Neutrophil (primary cell): ENCODE results near the gene SLC39A11.

Experiments used
- H3K27ac ChIP-seq: fragments of 200-600 bp; sonication (generic); 2 replicates; pipeline ENCODE4 v1.5.1; 2016; ENCODE audit warnings: mild to moderate bottlenecking, moderate library complexity
- H3K27me3 ChIP-seq: fragments of 200-600 bp; sonication (generic); 2 replicates; pipeline ENCODE4 v1.6.0; 2016; ENCODE audit warnings: mild to moderate bottlenecking
- H3K36me3 ChIP-seq: fragments of 200-600 bp; sonication (generic); 2 replicates; pipeline ENCODE4 v1.5.1; 2017
- H3K4me1 ChIP-seq, 2 experiments: fragments of 200-600 bp in 1 of 2; sonication (generic) in 1 of 2; 1 replicate in 1 of 2; 2 replicates in 1 of 2; pipeline versions ENCODE4 v1.5.1 to v1.6.1; 2013 to 2016; ENCODE audit warnings: low read depth in 1 of 2, low read length in 1 of 2, mild to moderate bottlenecking in 1 of 2, moderate library complexity in 1 of 2; ENCODE audit not compliant: control insufficient read depth in 1 of 2, insufficient read depth in 1 of 2
- H3K4me3 ChIP-seq, 2 experiments: fragments of 200-600 bp in 1 of 2; sonication (generic) in 1 of 2; 1 replicate in 1 of 2; 2 replicates in 1 of 2; pipeline ENCODE4 v1.5.1; 2013 to 2016; ENCODE audit warnings: low read depth in 1 of 2, low read length in 1 of 2, mild to moderate bottlenecking in 1 of 2, moderate library complexity in 1 of 2
- H3K9me3 ChIP-seq: fragments of 200-600 bp; sonication (generic); 2 replicates; pipeline ENCODE4 v1.5.1; 2016
- CTCF ChIP-seq: fragments of 200-600 bp; sonication (generic); IDR thresholded peaks from 2 replicates; pipeline ENCODE4 v1.5.1; 2016; ENCODE audit warnings: antibody characterized with exemption

Gene SLC39A11

GRCh38 chr17:73013301-73013700 lies 79.2 kb downstream of the SLC39A11 start:
- Histone ChIP-seq H3K9me3 (no peaks in the 10 kb centered on the region), H3K4me3 (no peak overlapping the region), H3K4me1 (peaks cover 37 to 44% of the 10 kb centered on the region in 2 experiments), H3K27ac (no peak overlapping the region), H3K27me3 (no peaks in the 10 kb centered on the region), H3K36me3 (no peaks in the 10 kb centered on the region)
- TF ChIP-seq CTCF = no peak

- Histone ChIP-seq H3K9me3 (no peaks in the 10 kb centered on the region), H3K4me1 (peaks cover 45 to 51% of the 10 kb centered on the region in 2 experiments), H3K27me3 (no peaks in the 10 kb centered on the region), H3K4me3 (peak overlapping the region; percentile 29 to 40), H3K27ac (peak overlapping the region; percentile 77), H3K36me3 (no peaks in the 10 kb centered on the region)
- no peak for TF ChIP-seq CTCF
These were observed 81.4 kb downstream of the SLC39A11 start for GRCh38 chr17:73011016-73011486.

GRCh38 chr17:73010414-73010813 lies 82.1 kb downstream of the SLC39A11 start:
- no peaks in the 10 kb centered on the region for H3K27me3 ChIP-seq
- H3K4me1 ChIP-seq = peaks cover 45 to 51% of the 10 kb centered on the region in 2 experiments
- H3K36me3 ChIP-seq = no peaks in the 10 kb centered on the region
- no peak for TF ChIP-seq CTCF
- H3K27ac ChIP-seq = peak overlapping the region; percentile 77
- H3K9me3 ChIP-seq = no peaks in the 10 kb centered on the region
- peak overlapping the region in 1 of 2 experiments; percentile 40 for H3K4me3 ChIP-seq

GRCh38 chr17:73007407-73007806 lies 85.1 kb downstream of the SLC39A11 start:
- Histone ChIP-seq H3K36me3 (no peaks in the 10 kb centered on the region), H3K27ac (peak overlapping the region; percentile 46), H3K4me1 (peaks cover 28 to 30% of the 10 kb centered on the region in 2 experiments), H3K9me3 (no peaks in the 10 kb centered on the region), H3K27me3 (no peaks in the 10 kb centered on the region), H3K4me3 (no peak overlapping the region)
- TF ChIP-seq CTCF = no peak

- no peak for TF ChIP-seq CTCF
- Histone ChIP-seq H3K9me3 (no peaks in the 10 kb centered on the region), H3K36me3 (no peaks in the 10 kb centered on the region), H3K4me3 (no peak overlapping the region), H3K27ac (no peak overlapping the region), H3K4me1 (peaks cover 17 to 27% of the 10 kb centered on the region in 2 experiments), H3K27me3 (no peaks in the 10 kb centered on the region)
These were observed 87.1 kb downstream of the SLC39A11 start for GRCh38 chr17:73005360-73005759.

GRCh38 chr17:73003487-73003886 lies 89.0 kb downstream of the SLC39A11 start:
- Histone ChIP-seq H3K36me3 (no peaks in the 10 kb centered on the region), H3K9me3 (no peaks in the 10 kb centered on the region), H3K4me1 (peaks cover 11 to 24% of the 10 kb centered on the region in 2 experiments), H3K27ac (no peak overlapping the region), H3K4me3 (no peak overlapping the region), H3K27me3 (no peaks in the 10 kb centered on the region)
- no peak for TF ChIP-seq CTCF
